Measurements from ENCODE around the gene PAX5.

DNA sequence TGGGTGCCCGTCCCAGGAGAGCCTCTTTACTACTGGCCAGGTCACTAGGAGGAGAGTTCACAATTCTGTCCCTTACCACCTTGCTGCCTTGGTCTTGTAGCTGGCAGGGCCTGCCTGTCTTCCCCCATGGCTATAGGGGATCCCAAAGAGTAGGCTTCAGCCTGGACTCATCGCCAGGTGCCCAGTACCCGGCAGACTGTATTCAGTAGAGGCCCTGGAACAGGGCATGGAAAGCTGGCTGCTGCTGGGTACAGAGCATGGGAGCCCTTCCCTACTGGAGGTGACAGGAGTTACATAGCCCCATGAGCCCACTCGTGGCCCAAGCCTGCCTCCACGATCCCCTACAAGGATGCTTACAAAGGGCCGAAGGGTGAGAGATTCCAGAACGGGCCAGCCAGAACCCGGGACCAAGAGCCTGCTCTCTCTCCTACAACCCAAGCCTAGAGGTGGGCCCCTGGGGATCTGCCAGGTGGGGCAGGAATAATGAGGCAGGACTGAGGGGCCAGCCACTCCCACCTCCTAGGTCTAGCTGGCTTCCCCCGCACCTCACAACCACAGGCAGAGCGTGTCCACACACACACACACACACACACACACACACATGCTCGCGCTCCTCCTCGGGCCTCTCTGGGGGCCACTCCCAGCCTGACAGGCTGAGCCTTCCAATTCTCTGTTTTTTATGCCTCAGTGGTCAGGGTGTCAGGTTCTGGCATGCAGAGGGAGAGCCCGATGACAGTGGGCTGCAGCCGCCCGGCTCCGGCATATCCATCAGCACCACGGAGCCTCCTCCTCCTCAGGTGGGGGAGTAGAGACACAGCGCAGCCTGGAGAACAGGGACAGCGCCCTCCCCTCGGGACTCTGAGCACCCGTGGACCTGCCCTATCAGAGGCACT, 186.0 kb downstream of the PAX5 start:
- TF ChIP-seq, protein P1, sequence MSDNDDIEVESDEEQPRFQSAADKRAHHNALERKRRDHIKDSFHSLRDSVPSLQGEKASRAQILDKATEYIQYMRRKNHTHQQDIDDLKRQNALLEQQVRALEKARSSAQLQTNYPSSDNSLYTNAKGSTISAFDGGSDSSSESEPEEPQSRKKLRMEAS (IDR thresholded peaks at IDR 0.05), result no peak
- no peak for TF ChIP-seq EP300 (IDR thresholded peaks at IDR 0.05; ENCODE audit: borderline replicate concordance)
- no peak for TF ChIP-seq ZBTB7A (IDR thresholded peaks at IDR 0.05; ENCODE audit: low read depth)
- no peak for TF ChIP-seq TAF1 (IDR thresholded peaks at IDR 0.05; ENCODE audit: low read depth)
- no peak for TF ChIP-seq YY1 (IDR thresholded peaks at IDR 0.05; ENCODE audit: low read depth)
- TF ChIP-seq EGR1 (IDR thresholded peaks at IDR 0.05), result no peak
- no peak for TF ChIP-seq TCF12 (IDR thresholded peaks at IDR 0.05; ENCODE audit: low read depth)
- TF ChIP-seq, protein P2, sequence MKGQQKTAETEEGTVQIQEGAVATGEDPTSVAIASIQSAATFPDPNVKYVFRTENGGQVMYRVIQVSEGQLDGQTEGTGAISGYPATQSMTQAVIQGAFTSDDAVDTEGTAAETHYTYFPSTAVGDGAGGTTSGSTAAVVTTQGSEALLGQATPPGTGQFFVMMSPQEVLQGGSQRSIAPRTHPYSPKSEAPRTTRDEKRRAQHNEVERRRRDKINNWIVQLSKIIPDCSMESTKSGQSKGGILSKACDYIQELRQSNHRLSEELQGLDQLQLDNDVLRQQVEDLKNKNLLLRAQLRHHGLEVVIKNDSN (IDR thresholded peaks at IDR 0.05), result no peak
- TF ChIP-seq, protein P3, sequence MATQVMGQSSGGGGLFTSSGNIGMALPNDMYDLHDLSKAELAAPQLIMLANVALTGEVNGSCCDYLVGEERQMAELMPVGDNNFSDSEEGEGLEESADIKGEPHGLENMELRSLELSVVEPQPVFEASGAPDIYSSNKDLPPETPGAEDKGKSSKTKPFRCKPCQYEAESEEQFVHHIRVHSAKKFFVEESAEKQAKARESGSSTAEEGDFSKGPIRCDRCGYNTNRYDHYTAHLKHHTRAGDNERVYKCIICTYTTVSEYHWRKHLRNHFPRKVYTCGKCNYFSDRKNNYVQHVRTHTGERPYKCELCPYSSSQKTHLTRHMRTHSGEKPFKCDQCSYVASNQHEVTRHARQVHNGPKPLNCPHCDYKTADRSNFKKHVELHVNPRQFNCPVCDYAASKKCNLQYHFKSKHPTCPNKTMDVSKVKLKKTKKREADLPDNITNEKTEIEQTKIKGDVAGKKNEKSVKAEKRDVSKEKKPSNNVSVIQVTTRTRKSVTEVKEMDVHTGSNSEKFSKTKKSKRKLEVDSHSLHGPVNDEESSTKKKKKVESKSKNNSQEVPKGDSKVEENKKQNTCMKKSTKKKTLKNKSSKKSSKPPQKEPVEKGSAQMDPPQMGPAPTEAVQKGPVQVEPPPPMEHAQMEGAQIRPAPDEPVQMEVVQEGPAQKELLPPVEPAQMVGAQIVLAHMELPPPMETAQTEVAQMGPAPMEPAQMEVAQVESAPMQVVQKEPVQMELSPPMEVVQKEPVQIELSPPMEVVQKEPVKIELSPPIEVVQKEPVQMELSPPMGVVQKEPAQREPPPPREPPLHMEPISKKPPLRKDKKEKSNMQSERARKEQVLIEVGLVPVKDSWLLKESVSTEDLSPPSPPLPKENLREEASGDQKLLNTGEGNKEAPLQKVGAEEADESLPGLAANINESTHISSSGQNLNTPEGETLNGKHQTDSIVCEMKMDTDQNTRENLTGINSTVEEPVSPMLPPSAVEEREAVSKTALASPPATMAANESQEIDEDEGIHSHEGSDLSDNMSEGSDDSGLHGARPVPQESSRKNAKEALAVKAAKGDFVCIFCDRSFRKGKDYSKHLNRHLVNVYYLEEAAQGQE (IDR thresholded peaks at IDR 0.05; ENCODE audit: low read depth), result no peak
- TF ChIP-seq FOXM1 (IDR thresholded peaks at IDR 0.05; ENCODE audit: borderline replicate concordance, low read depth), result no peak
- TF ChIP-seq CEBPB (IDR thresholded peaks at IDR 0.05), result no peak
- TF ChIP-seq NFIC (IDR thresholded peaks at IDR 0.05), result no peak
- no peak for TF ChIP-seq RAD21 (IDR thresholded peaks at IDR 0.05; ENCODE audit: low read depth)
